ENCODE results near the gene PRDM16. TPM values are rescaled to one million over a fixed set of nuclear protein-coding genes. Genes with fewer than 3 reads are reported as not detected.

PRDM16 gene
- total and polyA plus RNA-seq, 2 of the 13 experiments (the other 11 are each of a cell fraction or from before 2014, with no cell fraction given): 0.15 to 0.81 TPM

DNA sequence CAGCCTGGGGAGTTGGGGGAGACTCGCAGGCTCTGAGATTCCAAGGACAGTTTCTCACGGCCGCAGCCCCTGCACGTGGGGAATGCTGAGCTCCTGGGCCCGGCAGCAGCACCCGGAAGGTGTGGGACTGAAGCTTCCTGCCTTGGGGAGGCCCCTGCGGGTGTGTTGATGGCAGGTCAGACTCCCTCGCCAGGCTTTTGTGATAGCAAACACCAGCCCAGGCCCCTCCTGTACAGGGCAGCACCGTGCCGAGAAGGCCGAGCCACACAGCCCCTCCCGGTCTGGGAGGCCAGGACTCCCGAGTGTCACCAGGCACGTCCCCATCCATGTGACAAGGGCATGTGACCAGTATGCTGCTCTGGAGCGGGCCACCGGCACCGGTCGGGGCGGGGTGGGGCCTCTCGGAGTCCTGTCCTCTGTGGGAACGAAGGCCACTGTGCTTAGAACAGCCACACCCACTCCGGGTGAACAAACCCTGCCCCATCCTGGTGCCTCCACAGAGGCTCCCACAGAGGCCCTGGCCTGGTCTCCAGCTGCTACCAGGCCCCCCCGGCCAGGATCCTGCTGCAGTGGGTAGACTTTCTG lies 354.3 kb downstream of the PRDM16 start (continued):
- TF ChIP-seq, protein P1, sequence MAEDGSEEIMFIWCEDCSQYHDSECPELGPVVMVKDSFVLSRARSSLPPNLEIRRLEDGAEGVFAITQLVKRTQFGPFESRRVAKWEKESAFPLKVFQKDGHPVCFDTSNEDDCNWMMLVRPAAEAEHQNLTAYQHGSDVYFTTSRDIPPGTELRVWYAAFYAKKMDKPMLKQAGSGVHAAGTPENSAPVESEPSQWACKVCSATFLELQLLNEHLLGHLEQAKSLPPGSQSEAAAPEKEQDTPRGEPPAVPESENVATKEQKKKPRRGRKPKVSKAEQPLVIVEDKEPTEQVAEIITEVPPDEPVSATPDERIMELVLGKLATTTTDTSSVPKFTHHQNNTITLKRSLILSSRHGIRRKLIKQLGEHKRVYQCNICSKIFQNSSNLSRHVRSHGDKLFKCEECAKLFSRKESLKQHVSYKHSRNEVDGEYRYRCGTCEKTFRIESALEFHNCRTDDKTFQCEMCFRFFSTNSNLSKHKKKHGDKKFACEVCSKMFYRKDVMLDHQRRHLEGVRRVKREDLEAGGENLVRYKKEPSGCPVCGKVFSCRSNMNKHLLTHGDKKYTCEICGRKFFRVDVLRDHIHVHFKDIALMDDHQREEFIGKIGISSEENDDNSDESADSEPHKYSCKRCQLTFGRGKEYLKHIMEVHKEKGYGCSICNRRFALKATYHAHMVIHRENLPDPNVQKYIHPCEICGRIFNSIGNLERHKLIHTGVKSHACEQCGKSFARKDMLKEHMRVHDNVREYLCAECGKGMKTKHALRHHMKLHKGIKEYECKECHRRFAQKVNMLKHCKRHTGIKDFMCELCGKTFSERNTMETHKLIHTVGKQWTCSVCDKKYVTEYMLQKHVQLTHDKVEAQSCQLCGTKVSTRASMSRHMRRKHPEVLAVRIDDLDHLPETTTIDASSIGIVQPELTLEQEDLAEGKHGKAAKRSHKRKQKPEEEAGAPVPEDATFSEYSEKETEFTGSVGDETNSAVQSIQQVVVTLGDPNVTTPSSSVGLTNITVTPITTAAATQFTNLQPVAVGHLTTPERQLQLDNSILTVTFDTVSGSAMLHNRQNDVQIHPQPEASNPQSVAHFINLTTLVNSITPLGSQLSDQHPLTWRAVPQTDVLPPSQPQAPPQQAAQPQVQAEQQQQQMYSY (CRISPR knock-in tag; IDR thresholded peaks at IDR 0.05): peak; percentile 94; the same call in 1 of the 2 replicates
- TF ChIP-seq ZNF510 (CRISPR knock-in tag; IDR thresholded peaks at IDR 0.05; ENCODE audit: low read depth) (peak; percentile 89; the same call in 1 of the 2 replicates), REL (CRISPR knock-in tag; conservative IDR thresholded peaks at IDR 0.05) (0 out of 2 replicates have a peak, but pooled peaks have one; percentile 47), ZNF546 (CRISPR knock-in tag; conservative IDR thresholded peaks at IDR 0.05) (peak; percentile 69; the same call in 1 of the 2 replicates), ZNF382 (CRISPR knock-in tag; IDR thresholded peaks at IDR 0.05; ENCODE audit: borderline replicate concordance) (no peak), ZMYM3 (CRISPR knock-in tag; IDR thresholded peaks at IDR 0.05) (peak; percentile 81), ZNF282 (IDR thresholded peaks at IDR 0.05; ENCODE audit: partially characterized antibody) (no peak), ATF7-NPFF (CRISPR knock-in tag; IDR thresholded peaks at IDR 0.05; ENCODE audit: low read depth) (peak; percentile 59; the same call in 1 of the 2 replicates), CEBPG (CRISPR knock-in tag; IDR thresholded peaks at IDR 0.05) (peak; percentile 53), DR1 (CRISPR knock-in tag; IDR thresholded peaks at IDR 0.05) (no peak), ZNF484 (CRISPR knock-in tag; IDR thresholded peaks at IDR 0.05; ENCODE audit: borderline replicate concordance, low read depth) (no peak), IRF2 (CRISPR knock-in tag; IDR thresholded peaks at IDR 0.05) (peak; percentile 88), FOSL1 (CRISPR knock-in tag; IDR thresholded peaks at IDR 0.05; ENCODE audit: borderline replicate concordance) (no peak)
- TF ChIP-seq, protein P2, sequence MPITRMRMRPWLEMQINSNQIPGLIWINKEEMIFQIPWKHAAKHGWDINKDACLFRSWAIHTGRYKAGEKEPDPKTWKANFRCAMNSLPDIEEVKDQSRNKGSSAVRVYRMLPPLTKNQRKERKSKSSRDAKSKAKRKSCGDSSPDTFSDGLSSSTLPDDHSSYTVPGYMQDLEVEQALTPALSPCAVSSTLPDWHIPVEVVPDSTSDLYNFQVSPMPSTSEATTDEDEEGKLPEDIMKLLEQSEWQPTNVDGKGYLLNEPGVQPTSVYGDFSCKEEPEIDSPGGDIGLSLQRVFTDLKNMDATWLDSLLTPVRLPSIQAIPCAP (CRISPR knock-in tag; IDR thresholded peaks at IDR 0.05; ENCODE audit: low read depth): peak; percentile 44; the same call in 1 of the 2 replicates
- TF ChIP-seq, protein P3, sequence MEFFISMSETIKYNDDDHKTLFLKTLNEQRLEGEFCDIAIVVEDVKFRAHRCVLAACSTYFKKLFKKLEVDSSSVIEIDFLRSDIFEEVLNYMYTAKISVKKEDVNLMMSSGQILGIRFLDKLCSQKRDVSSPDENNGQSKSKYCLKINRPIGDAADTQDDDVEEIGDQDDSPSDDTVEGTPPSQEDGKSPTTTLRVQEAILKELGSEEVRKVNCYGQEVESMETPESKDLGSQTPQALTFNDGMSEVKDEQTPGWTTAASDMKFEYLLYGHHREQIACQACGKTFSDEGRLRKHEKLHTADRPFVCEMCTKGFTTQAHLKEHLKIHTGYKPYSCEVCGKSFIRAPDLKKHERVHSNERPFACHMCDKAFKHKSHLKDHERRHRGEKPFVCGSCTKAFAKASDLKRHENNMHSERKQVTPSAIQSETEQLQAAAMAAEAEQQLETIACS (CRISPR knock-in tag; IDR thresholded peaks at IDR 0.05): no peak
- TF ChIP-seq, protein P4, sequence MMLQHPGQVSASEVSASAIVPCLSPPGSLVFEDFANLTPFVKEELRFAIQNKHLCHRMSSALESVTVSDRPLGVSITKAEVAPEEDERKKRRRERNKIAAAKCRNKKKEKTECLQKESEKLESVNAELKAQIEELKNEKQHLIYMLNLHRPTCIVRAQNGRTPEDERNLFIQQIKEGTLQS (CRISPR knock-in tag; IDR thresholded peaks at IDR 0.05): no peak
- TF ChIP-seq, protein P5, sequence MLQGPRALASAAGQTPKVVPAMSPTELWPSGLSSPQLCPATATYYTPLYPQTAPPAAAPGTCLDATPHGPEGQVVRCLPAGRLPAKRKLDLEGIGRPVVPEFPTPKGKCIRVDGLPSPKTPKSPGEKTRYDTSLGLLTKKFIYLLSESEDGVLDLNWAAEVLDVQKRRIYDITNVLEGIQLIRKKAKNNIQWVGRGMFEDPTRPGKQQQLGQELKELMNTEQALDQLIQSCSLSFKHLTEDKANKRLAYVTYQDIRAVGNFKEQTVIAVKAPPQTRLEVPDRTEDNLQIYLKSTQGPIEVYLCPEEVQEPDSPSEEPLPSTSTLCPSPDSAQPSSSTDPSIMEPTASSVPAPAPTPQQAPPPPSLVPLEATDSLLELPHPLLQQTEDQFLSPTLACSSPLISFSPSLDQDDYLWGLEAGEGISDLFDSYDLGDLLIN (CRISPR knock-in tag; IDR thresholded peaks at IDR 0.05; ENCODE audit: borderline replicate concordance): no peak
- TF ChIP-seq, protein P6, sequence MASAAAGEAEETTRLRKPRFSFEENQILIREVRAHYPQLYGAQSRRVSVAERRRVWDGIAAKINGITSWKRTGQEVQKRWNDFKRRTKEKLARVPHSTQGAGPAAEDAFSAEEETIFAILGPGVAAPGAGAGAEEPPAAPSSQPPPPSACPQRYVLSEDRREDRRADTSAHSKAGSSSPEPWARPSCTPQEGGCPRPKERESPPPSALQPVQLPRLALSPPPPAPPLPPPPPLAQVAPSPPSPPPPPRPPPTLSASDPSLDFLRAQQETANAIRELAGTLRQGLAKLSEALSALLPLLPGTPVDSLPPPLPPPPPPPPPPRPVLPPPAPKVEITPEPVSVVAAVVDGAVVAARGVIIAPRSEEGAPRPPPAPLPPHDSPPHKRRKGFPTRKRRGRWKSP (CRISPR knock-in tag; IDR thresholded peaks at IDR 0.05): no peak
- TF ChIP-seq, protein P7, sequence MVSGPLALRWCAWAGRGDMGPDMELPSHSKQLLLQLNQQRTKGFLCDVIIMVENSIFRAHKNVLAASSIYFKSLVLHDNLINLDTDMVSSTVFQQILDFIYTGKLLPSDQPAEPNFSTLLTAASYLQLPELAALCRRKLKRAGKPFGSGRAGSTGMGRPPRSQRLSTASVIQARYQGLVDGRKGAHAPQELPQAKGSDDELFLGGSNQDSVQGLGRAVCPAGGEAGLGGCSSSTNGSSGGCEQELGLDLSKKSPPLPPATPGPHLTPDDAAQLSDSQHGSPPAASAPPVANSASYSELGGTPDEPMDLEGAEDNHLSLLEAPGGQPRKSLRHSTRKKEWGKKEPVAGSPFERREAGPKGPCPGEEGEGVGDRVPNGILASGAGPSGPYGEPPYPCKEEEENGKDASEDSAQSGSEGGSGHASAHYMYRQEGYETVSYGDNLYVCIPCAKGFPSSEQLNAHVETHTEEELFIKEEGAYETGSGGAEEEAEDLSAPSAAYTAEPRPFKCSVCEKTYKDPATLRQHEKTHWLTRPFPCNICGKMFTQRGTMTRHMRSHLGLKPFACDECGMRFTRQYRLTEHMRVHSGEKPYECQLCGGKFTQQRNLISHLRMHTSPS (CRISPR knock-in tag; IDR thresholded peaks at IDR 0.05; ENCODE audit: low read depth): peak; percentile 86; the same call in 1 of the 2 replicates
